Putamen (tissue), 1 donor: ENCODE data around the gene LSAMP.
"Not testable (repeated sequence)": the region's sequence is repeated elsewhere in the genome, so short reads cannot be mapped to it uniquely, and the experiment has no call there.

Experiments
- DNase-seq: peaks from one replicate; pipeline ENCODE4 v3.0.0-alpha.2; 2016; ENCODE audit warnings: low spot score

Gene LSAMP

DNA sequence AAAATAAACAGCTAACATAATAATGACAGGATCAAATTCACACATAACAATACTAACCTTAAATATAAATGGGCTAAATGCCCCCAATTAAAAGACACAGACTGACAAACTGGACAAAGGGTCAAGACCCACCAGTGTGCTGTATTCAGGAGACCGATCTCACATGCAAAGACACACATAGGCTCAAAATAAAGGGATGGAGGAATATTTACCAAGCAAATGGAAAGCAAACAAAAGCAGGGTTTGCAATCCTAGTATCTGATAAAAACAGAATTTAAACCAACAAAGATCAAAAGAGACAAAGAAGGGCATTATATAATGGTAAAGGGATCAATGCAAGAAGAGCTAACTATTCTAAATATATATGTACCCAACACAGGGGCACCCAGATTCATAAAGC, 692.3 kb downstream of the LSAMP start:
- not testable (repeated sequence) for DNase-seq
